ENCODE data around the gene OPTN. TPM values are rescaled to one million over a fixed set of nuclear protein-coding genes. Genes with fewer than 3 reads are reported as not detected.

The OPTN gene
- polyA plus RNA-seq, 3 donors, result 25.3 to 110 (median 99.8) TPM

- WGBS, 3 donors, result 0 to 1% (median 1%) methylated on average over 52 to 56 of the region's 56 CpGs
- no peak within 1 kb of the TSS for H3K27ac ChIP-seq (ENCODE audit: low read depth, low read length)
These were observed 61.2 kb downstream of the OPTN start, which contains the start of gene MCM10 for GRCh38 chr10:13160934-13161856. Gene MCM10, plus strand, starts transcription at chr10:13161558. Its CDS starts 2,645 bp downstream, at chr10:13164203.

- H3K27ac ChIP-seq (ENCODE audit: low read depth, low read length), result no peak overlapping the region
- 4 to 5% (median 5%) methylated on average over 18 of the region's 18 CpGs for WGBS, 3 donors
These were observed 61.9 kb downstream of the OPTN start for GRCh38 chr10:13161857-13162271.

GRCh38 chr10:13163859-13164258, 63.9 kb downstream of the OPTN start:
- no peak overlapping the region for H3K27ac ChIP-seq (ENCODE audit: low read depth, low read length)
- 80 to 93% (median 90%) methylated on average over 3 of the region's 3 CpGs for WGBS, 3 donors

- H3K27ac ChIP-seq (ENCODE audit: low read depth, low read length), result no peak overlapping the region
These were observed 65.2 kb downstream of the OPTN start for GRCh38 chr10:13165177-13165576.

GRCh38 chr10:13167568-13167967, 67.6 kb downstream of the OPTN start:
- WGBS, 3 donors, result 84 to 94% (median 89%) methylated on average over 7 of the region's 7 CpGs
- H3K27ac ChIP-seq (ENCODE audit: low read depth, low read length), result no peak overlapping the region

GRCh38 chr10:13168781-13169180, 68.8 kb downstream of the OPTN start:
- H3K27ac ChIP-seq (ENCODE audit: low read depth, low read length), result no peak overlapping the region
- 94 to 95% (median 95%) methylated on average over 6 of the region's 6 CpGs for WGBS, 3 donors

GRCh38 chr10:13173616-13174015, 73.7 kb downstream of the OPTN start:
- no peak overlapping the region for H3K27ac ChIP-seq (ENCODE audit: low read depth, low read length)
- WGBS, 3 donors, result 98% methylated on average over 2 of the region's 2 CpGs

- 94 to 96% (median 95%) methylated on average over 4 of the region's 4 CpGs for WGBS, 3 donors
These were observed 80.8 kb downstream of the OPTN start for GRCh38 chr10:13180788-13181187.

GRCh38 chr10:13182424-13182823, 82.5 kb downstream of the OPTN start:
- 88 to 91% (median 90%) methylated on average over 1 of the region's 1 CpG for WGBS, 3 donors
- no peak overlapping the region for H3K27ac ChIP-seq (ENCODE audit: low read depth, low read length)

More at GRCh38 chr10:13180788-13181187, 80.8 kb downstream of the OPTN start:
- no peak overlapping the region for H3K27ac ChIP-seq (ENCODE audit: low read depth, low read length)

GRCh38 chr10:13183625-13184024, 83.7 kb downstream of the OPTN start:
- WGBS, 3 donors, result 77 to 96% (median 79%) methylated on average over 5 of the region's 5 CpGs
- no peak overlapping the region for H3K27ac ChIP-seq (ENCODE audit: low read depth, low read length)

GRCh38 chr10:13184276-13184675, 84.3 kb downstream of the OPTN start:
- 89 to 94% (median 91%) methylated on average over 2 of the region's 2 CpGs for WGBS, 3 donors
- H3K27ac ChIP-seq (ENCODE audit: low read depth, low read length), result no peak overlapping the region

- no peak overlapping the region for H3K27ac ChIP-seq (ENCODE audit: low read depth, low read length)
These were observed 85.0 kb downstream of the OPTN start for GRCh38 chr10:13184730-13185514.

GRCh38 chr10:13187135-13187534, 87.2 kb downstream of the OPTN start:
- no peak overlapping the region for H3K27ac ChIP-seq (ENCODE audit: low read depth, low read length)
- 96 to 97% (median 97%) methylated on average over 3 of the region's 3 CpGs for WGBS, 3 donors

More at GRCh38 chr10:13184730-13185514, 85.0 kb downstream of the OPTN start:
- 74 to 92% (median 87%) methylated on average over 5 of the region's 5 CpGs for WGBS, 3 donors

Other genes with a start within 250 kb of the OPTN start
- gene CCDC3, start 98.5 kb upstream of the OPTN start, polyA plus RNA-seq, result 10 to 100 TPM in 2 of 3 donors, 1 to 10 TPM in 1; 3.4 to 51.9 (median 21.1) TPM
- gene MCM10, start 61.4 kb downstream of the OPTN start, polyA plus RNA-seq, result 1 to 10 TPM in 1 of 3 donors, under 1 TPM in 2; 0.06 to 1.6 (median 0.71) TPM
- gene UCMA, start 134.2 kb downstream of the OPTN start, polyA plus RNA-seq, result not detected
- gene PHYH, start 199.9 kb downstream of the OPTN start, polyA plus RNA-seq, result 10 to 100 TPM; 16.2 to 71.3 (median 52.1) TPM
- gene SEPHS1, start 248.1 kb downstream of the OPTN start, polyA plus RNA-seq, result 10 to 100 TPM; 22.9 to 43.0 (median 39.8) TPM

All from adipose tissue (tissue), 3 donors.